HG03457 (cell line): Measurements from ENCODE around the gene NEGR1.

ENCODE experiments used
- ATAC-seq: cut with Tn5 transposase; IDR thresholded peaks from one replicate; pipeline ENCODE4 v1.9.1; 2021; ENCODE audit warnings: moderate number of reproducible peaks; ENCODE audit not compliant: unreplicated experiment

Gene NEGR1

GRCh38 chr1:71510725-71511124 is 771.6 kb downstream of the NEGR1 start:
- ATAC-seq, result no peak

- no peak for ATAC-seq
These were observed 773.2 kb downstream of the NEGR1 start for GRCh38 chr1:71509051-71509595.

- ATAC-seq, result no peak
These were observed 780.3 kb downstream of the NEGR1 start for GRCh38 chr1:71502006-71502405.

GRCh38 chr1:71498542-71498941 is 783.8 kb downstream of the NEGR1 start:
- no peak for ATAC-seq

- no peak for ATAC-seq
These were observed 788.2 kb downstream of the NEGR1 start for GRCh38 chr1:71494163-71494562.

- no peak for ATAC-seq
These were observed 789.9 kb downstream of the NEGR1 start for GRCh38 chr1:71492298-71493041.

- ATAC-seq, result no peak
These were observed 791.9 kb downstream of the NEGR1 start for GRCh38 chr1:71490432-71490831.

GRCh38 chr1:71488555-71489252 is 793.6 kb downstream of the NEGR1 start:
- ATAC-seq, result no peak

GRCh38 chr1:71473331-71473730 is 809.0 kb downstream of the NEGR1 start:
- ATAC-seq, result no peak

- no peak for ATAC-seq
These were observed 817.2 kb downstream of the NEGR1 start for GRCh38 chr1:71465093-71465492.

GRCh38 chr1:71464016-71464415 is 818.3 kb downstream of the NEGR1 start:
- no peak for ATAC-seq

- ATAC-seq, result no peak
These were observed 819.2 kb downstream of the NEGR1 start for GRCh38 chr1:71463144-71463543.

- no peak for ATAC-seq
These were observed 820.1 kb downstream of the NEGR1 start for GRCh38 chr1:71462247-71462646.

- ATAC-seq, result no peak
These were observed 820.9 kb downstream of the NEGR1 start for GRCh38 chr1:71461416-71461815.

GRCh38 chr1:71448444-71448843 is 833.9 kb downstream of the NEGR1 start:
- no peak for ATAC-seq

- ATAC-seq, result no peak
These were observed 843.7 kb downstream of the NEGR1 start for GRCh38 chr1:71438626-71439025.

GRCh38 chr1:71435951-71436350 is 846.4 kb downstream of the NEGR1 start:
- no peak for ATAC-seq

GRCh38 chr1:71434240-71434639 is 848.1 kb downstream of the NEGR1 start:
- no peak for ATAC-seq

- ATAC-seq, result no peak
These were observed 854.3 kb downstream of the NEGR1 start for GRCh38 chr1:71428029-71428428.

GRCh38 chr1:71427066-71427465 is 855.3 kb downstream of the NEGR1 start:
- ATAC-seq, result no peak

GRCh38 chr1:71424536-71424935 is 857.8 kb downstream of the NEGR1 start:
- ATAC-seq, result no peak

GRCh38 chr1:71422221-71422620 is 860.1 kb downstream of the NEGR1 start:
- ATAC-seq, result no peak
